Frontal cortex (tissue), 4 donors: Measurements from ENCODE around the gene KREMEN2. TPM values are rescaled to one million over a fixed set of nuclear protein-coding genes. Genes with fewer than 3 reads are reported as not detected.

Experiments
- DNase-seq, 2 donors: peaks; one replicate each; pipeline ENCODE4 v3.0.0; 2012; ENCODE audit warnings: low spot score in 2 of 2
- FAIRE-seq: peaks from 2 replicates; lab custom pipeline; 2012; peaks lifted over from hg19 to GRCh38; lab: Jason Lieb, UNC
- total RNA-seq: library from RNA; depleted of rRNA; stranded (reverse); fragments of >200 nt; gene quantifications from one replicate; pipeline ENCODE4 v1.2.3, GENCODE V29; 2014
- donor health status: control.
- donor health status: control.
- donor health status: control.

Gene KREMEN2
- total RNA-seq, 1 donor from 2014 or later = not detected

DNA sequence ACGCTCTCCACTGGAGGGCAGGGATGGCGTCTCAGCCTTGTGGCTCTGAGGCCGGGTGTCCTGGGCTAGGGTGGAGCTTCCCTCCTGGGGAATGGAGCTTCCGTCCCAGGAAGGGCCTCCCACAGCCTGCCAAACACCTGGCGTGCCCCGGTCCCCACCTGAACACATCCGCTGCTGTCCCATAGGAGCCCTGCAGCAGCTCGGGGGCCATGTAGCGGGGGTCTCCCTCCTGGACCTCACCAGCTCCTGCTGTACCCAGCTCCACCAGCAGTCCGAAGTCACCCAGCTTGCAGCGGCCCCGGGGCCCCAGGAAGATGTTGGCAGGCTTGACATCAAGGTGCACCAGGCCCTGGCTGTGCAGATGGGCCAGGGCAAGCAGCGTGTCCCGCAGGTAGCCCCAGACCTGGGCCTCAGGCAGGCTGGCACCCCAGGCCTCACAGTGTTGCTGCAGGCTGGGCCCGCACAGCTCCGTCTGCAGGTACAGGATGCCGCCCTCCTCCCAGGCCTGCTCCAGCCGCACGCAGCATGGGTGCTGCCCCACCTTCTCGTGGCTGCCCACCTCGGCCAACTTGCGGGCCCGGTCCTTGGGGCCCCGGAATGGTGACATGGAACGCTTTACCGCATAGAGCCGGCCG is 11.2 kb downstream of the KREMEN2 start:
- FAIRE-seq = no peak
- no peak for DNase-seq

DNA sequence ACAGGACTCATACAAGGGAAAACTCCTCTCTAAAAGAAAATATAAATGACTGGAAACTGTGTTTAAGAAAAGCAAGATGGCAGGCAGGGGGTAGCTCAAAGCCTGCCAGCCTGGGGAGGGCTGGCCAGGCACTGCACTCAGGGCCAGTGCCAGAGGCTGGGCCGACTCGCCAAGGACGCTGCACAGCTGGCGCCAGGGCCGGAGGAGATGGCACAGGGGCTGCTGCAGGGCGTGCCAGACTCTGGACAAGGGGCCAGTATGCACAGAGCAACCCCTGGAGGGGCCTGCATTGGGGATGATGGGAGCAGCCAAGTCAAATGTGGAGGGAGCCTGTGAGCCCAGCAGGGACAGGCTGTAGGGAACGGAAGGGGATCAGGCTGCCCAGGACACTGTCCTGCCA is 12.1 kb downstream of the KREMEN2 start:
- FAIRE-seq (no peak), DNase-seq (no peak)

DNA sequence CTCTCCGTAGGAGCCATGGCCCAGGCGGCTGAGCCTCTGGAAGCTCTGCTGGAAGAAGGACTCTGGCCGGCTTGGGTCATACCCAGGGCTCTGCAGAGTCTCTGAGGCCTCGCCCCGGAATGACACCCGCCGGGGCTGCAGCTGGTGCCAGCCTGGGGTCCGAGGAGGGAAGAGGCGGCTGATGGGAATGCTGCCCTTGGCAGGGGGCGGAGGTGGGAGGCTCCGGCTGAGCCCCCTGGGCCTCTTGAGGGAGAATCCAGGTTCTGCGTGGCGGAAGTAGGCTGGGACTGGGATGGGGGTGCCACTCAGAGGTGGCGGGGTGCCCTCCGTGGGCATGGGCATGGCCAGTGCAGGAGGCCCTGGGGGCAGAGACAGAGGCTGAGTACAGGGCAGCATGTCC is 12.6 kb downstream of the KREMEN2 start:
- DNase-seq (no peak), FAIRE-seq (no peak)

DNA sequence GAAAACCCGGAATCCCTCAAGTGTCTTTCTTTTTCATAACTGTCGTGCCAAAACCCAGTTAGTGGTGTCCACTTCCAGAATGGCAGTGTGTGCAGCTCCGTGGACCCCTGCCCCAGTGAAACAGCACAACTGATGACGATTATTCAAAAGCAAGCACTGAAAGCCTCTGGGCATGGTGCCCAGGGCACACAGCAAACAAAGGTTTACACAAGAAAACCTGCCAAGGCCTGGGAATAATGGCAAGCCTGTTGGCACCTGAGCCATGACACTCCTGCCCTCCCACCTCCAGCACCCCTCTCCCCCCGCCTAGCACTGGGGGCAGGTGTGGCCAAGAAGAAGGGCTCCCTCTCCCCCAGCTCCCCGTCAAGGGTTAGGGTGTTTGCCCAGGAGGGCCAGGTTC is 13.4 kb downstream of the KREMEN2 start:
- DNase-seq (peak in 1 of 2 donors; percentile 44), FAIRE-seq (no peak)

DNA sequence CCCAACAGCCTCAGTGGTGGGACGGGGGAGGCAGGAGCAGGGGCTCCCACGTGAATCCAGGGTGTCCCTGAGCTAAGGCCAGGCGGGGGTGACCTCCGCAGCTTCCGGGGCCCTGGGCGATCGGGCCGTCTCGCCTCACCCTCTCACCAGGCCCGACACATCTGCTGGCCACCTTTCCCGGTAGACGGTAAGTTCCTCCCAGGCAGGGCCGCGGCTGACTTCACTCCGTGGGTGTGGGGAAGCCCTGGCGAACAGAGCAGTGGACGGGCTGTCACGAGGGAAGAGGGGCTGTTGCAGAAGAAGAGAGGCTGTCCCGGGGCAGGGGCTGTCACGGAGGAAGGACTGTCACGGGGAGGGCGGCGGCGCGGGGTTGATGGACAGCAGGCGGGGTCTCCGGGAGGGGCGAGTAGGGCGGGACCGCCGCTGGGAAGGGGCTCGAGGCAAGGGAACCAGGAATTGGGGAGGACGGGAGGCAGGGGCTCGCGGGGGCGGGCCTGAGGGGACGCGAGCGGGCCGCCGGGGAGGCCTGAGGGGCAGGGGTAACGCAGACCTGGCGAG is 15.7 kb downstream of the KREMEN2 start:
- FAIRE-seq = no peak

DNA sequence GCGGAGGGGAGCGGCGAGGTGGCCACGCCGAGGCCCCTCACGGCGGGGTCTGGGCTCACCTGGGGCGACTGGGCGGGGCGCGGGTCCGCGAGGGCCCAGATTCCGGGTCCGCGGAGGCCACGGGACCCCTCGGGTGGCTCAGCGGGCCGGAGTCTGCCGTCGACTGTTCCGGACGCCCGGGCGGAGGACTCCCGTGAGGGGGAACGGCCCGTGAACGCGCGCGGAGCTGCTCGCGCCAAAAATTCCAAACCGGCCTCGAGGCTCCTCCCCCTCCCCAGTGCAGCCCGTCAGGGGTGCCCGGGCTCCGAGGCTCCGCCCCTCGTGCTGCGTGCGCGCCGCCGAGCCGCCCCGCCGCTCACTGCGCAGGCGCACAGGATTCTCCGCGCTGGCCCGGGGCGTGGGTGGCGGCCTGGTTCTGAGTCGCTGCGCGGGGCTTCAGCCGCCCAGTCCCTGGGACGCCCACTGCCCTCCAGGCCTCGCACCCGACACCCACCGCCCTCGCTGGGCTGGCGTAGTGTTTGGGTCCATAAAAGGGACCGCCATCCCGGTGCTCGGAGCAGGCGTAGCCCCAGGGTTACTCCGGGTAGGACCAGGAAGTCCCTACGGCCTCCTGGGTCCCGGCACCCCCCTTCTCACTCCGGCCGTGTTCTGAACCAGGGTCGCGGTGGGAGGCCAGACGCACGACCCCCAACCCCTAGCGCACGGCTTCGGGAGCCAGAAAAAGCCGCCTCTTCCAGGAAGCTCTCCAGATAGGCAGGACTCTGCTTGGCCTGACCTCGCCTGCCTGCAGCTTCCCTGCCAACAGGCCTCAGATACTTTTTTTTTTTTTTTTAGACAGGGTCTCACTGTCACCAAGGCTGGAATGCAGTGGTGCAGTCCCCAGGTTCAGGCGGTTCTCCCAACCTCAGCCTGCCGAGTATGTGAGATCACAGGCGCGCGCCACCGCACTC is 16.4 kb downstream of the KREMEN2 start, which contains the start of gene PKMYT1:
Gene PKMYT1 (minus strand): TSS at position 220 of the 950 bp plus-strand sequence. CDS start 789 bp downstream, outside the sequence.
- DNase-seq (peak; percentile 100), FAIRE-seq (no peak)

More for the DNA sequence above, 15.7 kb downstream of the KREMEN2 start:
- no peak for DNase-seq

DNA sequence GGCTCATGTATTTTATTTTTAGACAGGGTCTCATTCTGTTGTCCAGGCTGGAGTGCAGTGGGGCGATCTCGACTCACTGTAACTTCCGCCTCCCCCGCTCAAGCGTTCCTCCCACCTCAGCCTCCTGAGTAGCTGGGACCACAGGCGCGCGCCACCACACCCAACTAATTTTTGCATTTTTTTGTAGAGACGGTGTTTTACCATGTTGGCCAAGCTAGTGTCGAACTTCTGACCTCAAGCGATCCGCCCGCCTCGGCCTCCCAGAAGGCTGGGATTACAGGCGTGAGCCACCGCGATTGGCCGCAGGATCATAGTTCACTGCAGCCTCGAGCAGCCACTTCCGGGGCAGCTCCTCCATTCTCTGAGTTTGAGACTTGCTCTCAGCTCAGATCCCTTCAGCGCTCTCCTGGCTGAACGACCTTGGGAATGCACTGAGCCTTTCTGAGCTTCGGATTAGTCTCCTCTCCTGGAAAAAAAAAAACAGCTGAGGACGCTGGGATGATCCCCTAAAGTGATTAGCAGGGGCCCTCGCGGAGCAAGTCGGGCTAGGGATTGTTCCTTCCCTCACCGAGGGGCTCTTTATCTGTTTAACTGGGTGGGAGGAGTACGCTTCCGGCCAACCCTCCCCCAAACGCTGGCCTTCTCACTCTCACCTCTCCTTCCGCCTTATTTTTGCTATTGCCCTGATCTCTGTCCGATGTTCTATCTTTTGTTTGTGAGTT is 17.3 kb downstream of the KREMEN2 start:
- no peak for FAIRE-seq
- DNase-seq = no peak

DNA sequence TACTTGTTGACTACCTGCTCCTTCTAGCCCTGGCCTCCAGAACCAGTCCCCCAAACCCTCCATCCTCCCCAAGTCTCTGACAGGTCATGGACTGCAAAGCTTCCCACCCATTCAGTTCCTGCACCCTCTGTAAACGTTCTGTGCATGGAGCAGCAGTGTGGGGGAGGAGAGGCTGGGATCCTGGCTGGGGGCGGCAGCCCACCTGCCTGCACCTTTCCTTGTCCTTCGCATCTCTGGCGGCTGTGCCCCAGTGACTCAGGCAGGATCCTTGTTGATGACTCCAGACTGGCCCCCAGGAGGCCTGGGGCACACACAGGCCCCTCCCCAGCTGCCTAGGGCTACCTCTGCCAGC is 17.8 kb downstream of the KREMEN2 start:
- FAIRE-seq (no peak), DNase-seq (no peak)

DNA sequence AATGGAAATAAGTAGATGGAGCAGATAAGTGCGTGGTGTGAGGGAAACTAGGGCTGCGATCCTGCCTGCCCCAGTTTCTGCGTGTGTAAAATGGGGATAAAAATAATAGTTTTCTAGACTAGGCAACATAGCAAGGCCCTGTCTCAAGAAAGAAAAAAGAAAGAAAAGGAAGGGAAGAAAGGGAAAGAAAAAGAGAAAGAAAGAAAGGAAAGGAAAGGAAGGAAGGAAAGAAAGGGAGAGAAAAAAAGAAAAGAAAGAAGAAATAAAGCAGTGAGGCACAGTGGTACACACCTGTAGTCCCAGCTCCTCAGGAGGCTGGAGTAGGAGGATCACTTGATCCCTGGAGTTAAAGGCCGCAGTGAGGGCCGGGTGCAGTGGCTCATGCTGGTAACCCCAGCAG is 18.3 kb downstream of the KREMEN2 start:
- DNase-seq = no peak
- FAIRE-seq = no peak

DNA sequence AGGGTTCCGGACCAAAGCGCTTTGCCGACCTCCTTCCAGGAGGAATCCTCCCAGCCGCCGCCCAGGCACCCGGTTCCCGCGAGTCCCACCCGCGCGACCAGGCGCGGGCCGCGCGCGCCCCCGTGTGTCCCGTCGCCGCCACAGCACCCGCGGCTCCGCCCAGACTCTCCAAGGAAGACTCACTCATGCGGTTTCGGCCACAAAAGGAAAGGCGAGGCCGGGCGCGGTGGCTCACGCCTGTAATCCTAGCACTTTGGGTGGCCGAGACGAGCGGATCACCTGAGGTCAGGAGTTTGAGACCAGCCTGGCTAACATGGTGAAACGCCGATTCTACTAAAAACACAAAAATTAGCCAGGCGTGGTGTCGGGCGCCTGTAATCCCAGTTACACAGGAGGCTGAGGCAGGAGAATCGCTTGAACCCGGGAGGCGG is 19.6 kb downstream of the KREMEN2 start:
- DNase-seq = peak; percentile 88 to 96
- FAIRE-seq = no peak

DNA sequence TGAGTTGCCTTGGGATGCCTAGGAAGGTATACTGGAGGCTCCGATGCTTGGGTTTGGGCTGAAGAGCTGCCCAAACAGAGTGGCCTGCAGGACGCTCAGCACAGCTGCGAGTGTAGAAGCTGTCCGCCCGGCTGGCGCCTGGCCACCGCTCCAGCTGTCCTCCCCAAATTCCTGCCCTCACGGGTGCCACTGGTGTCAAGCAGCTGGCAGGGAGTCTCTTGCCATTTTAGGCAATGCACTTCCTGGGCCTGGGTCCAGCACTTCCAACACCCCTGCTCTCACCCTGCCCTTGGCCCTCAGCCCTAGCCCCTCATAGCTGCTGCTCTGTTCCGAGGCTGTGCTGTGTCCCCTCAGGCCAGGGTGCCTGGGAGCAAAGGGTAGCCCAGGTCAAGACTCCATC is 21.4 kb downstream of the KREMEN2 start:
- no peak for FAIRE-seq
- no peak for DNase-seq

DNA sequence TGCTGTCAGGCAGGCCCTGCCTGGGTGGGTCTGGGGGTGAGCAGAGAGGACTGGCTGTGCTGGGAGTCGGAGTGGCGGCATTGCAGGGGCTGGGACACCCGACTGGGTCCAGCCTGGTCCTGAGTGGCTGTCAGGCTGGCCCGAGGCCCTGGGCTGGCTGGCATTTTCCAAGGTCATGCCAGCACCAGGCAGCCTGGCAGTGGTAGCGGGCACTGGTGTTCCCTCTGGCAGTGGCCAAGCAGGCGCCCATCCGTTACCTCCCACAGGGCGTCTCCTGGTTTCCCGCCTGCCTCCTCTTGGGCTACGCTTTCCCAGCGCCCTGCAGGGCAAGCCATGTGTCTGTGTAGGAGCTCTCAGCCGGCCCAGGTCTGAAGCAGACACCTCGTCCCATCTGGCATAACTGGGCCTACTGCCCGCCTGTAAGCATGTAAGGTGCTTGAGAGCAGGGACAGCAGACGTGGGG is 21.8 kb downstream of the KREMEN2 start:
- no peak for FAIRE-seq

DNA sequence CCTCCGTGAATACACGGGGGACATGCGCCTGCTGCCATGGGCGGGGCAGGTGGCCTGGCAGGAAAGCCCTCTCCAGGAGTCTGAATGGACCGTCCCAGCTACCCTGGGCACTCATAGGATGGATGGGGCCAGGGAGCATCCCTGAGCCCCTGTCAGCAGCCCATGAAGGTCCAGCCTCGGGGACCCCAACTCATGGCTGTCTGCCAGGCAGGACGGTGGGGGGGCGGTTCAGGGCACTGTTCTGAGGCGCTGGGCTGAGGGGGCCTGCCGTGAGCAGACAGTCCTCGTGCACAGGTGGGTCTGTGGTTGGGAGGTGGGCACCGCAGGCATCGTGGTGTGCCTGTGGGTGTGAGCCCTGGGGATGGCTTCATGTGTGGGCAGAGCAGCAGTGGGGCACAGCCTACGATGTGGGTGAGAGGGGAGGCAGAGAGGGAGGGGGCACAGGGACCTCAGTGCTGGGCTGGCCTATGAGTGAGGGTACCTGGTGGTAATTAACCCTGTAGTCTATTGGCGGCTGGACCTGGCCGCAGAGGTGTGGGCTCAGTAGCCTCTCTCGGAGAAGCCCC is 22.6 kb downstream of the KREMEN2 start:
- no peak for DNase-seq
- FAIRE-seq = no peak

More for the DNA sequence above, 21.8 kb downstream of the KREMEN2 start:
- no peak for DNase-seq

DNA sequence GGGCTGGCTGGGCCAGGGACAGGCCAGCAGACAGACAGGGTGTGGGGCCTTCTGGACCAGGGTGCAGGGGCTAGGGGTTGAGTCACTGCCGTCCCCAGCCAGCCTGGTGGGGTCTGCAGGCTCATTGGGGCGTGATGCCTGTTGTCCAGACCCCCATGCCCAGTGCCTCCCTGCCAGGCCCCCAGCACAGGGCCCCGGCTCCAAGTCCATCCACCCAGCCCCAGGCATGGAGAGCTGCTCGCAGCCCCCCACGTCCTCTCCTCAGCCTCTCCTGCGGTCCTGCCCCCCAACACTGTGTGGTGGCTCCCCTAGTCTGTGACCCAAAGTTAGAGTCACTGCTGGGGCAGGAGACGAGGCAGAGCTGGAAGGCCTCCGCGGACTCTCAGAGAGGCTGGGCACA is 23.2 kb downstream of the KREMEN2 start:
- DNase-seq (no peak), FAIRE-seq (no peak)

DNA sequence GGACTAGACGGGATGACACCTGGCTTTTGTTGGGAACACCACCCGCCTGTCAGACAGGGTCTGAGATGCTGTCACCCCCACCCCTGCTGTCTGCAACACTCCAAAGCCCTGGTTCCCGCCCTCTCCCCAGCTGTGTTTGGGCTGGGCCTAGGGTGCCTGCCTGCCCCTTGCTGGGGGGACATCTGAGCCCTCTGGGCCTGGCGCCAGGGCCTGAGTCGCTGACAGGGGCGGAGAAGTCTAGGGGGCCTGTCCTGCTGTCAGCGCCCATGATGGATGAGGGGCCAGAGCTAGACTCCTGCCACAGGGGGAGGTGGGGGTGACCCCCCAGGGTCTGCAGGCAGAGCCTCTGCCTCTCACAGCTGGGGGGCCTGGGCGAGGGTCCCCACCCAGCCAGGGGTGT is 23.8 kb downstream of the KREMEN2 start:
- FAIRE-seq = no peak

DNA sequence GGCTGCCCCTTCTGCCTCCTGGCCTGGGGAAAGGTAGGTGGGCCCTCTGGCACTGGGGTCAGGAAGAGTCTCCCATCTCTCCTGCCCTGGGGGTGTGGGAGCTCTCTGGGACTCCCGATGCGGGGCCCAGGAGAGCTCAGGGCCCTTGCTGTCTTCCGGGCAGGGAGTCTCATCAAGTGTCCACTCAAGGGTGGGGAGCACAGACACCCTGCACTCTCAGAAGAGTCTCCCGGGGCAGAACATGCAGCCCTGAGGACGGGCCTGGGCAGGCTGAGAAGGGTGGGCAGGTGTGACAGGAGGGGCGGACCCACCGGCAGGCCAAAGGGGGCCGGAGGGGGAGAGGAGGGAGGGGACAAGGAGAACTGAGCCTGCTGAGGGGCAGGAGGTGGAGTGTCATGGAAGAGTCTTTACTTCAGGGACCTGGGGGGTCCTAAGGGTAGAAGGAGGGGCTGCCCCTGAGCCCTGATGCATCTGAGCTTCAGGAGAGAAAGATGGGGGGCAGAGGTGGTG is 24.6 kb downstream of the KREMEN2 start:
- FAIRE-seq (no peak), DNase-seq (no peak)

More for the DNA sequence above, 23.8 kb downstream of the KREMEN2 start:
- DNase-seq = no peak

DNA sequence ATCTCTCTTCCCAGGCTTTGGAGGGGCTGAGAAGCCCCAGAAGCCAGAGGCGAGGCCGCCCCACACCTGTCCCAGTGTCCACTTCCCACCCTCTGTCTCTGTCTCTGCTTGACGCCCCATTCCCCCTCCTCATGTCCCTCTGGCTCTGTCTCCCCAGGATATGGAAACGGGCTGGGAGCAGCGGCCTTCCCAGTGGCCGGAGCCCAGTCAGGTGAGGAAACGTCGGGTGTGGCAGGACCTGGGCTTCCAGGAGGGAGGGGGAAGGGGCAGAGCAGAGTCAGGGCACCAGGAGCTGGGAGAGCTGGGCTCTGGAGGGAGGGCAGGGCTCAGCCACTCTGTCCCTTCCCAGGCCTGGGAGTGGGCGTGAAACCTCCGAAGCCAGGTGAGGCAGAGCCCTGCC is 26.8 kb downstream of the KREMEN2 start:
- DNase-seq (no peak), FAIRE-seq (no peak)

DNA sequence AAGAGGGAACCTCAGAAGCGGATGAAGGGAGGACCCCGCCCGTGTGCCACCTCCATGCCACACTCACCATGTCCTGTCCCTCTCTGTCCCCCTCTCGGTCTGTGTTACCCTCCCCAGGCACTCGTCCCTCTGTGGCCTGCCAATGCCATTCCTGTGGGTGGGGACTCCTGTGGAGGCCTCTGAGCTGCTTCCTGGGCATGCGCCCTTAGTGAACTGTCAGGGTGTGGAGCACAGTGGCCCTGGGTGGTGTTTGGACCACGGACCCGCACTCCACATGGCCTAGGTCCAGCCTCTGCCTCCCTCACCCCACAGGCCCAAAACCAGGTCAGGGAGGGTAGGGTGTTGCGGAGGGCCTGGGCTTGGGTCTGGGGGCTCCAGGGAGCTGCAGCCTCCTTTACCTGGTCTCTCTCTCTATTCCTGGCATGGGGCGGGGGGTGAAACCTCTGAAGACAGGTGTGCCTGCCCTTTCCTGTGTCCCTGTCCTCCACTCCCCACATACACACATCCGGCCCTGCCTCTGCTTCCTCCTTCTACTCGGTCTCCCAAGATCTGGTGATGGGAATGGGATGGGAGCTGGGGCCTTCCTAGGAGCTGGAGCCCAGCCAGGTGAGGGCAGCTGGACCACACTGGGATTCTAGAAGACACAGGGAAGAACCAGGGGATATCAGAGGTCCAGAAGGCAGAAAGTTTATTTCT is 27.6 kb downstream of the KREMEN2 start:
- FAIRE-seq = no peak
- no peak for DNase-seq
